Chondrocyte (in vitro differentiated cells): ENCODE measurements around the gene UHRF1. TPM values are rescaled to one million over a fixed set of nuclear protein-coding genes. Genes with fewer than 3 reads are reported as not detected.
A peak's percentile ranks its signal among the peaks of the same experiment; 100 is the strongest.

ENCODE experiments used
- DNase-seq: peaks from one replicate; pipeline ENCODE4 v3.0.0; 2021; ENCODE audit warnings: mixed read lengths, low spot score
- H3K27ac Mint-ChIP-seq: one replicate; pipeline ENCODE4 v1.8.0; 2021; ENCODE audit warnings: mild to moderate bottlenecking, moderate library complexity, mixed read lengths; ENCODE audit not compliant: unreplicated experiment
- H3K27me3 Mint-ChIP-seq: 2 replicates; pipeline ENCODE4 v1.8.0; 2021; ENCODE audit warnings: low read depth, mixed read lengths
- H3K36me3 Mint-ChIP-seq: 2 replicates; pipeline ENCODE4 v1.8.0; 2021; ENCODE audit warnings: low read depth, mixed read lengths
- H3K4me1 Mint-ChIP-seq: 2 replicates; pipeline ENCODE4 v1.8.0; 2021; ENCODE audit warnings: low read depth, mild to moderate bottlenecking, mixed read lengths
- H3K4me3 Mint-ChIP-seq: one replicate; pipeline ENCODE4 v1.8.0; 2021; ENCODE audit warnings: mild to moderate bottlenecking, moderate library complexity, mixed read lengths; ENCODE audit not compliant: unreplicated experiment
- H3K9me3 Mint-ChIP-seq: 2 replicates; pipeline ENCODE4 v1.8.0; 2021; ENCODE audit warnings: low read depth, mixed read lengths
- CTCF ChIP-seq: fragments of 200-600 bp; sonication (generic); IDR thresholded peaks from 2 replicates; pipeline ENCODE4 v1.5.0; 2021; ENCODE audit warnings: antibody characterized with exemption, mild to moderate bottlenecking, moderate library complexity
- total RNA-seq: library from RNA; stranded (reverse); gene quantifications from 3 replicates; pipeline ENCODE4 v1.2.1, GENCODE V29; 2021

UHRF1 gene
- total RNA-seq, 1 donor from 2014 or later = 17.4 TPM

GRCh38 chr19:4979211-4979807 is 70.0 kb downstream of the UHRF1 start:
- H3K36me3 Mint-ChIP-seq = peaks cover 2% of the 10 kb centered on the region

GRCh38 chr19:4980067-4980466 is 70.8 kb downstream of the UHRF1 start:
- peak overlapping the region; percentile 77 for H3K27ac Mint-ChIP-seq
- no peak overlapping the region for H3K4me3 Mint-ChIP-seq
- H3K9me3 Mint-ChIP-seq = no peaks in the 10 kb centered on the region
- no peak for DNase-seq
- peaks cover 48% of the 10 kb centered on the region for H3K4me1 Mint-ChIP-seq
- TF ChIP-seq CTCF = no peak
- H3K36me3 Mint-ChIP-seq = no peaks in the 10 kb centered on the region
- H3K27me3 Mint-ChIP-seq = no peaks in the 10 kb centered on the region

More at GRCh38 chr19:4979211-4979807, 70.0 kb downstream of the UHRF1 start:
- Mint-ChIP-seq H3K4me1 (peaks cover 54% of the 10 kb centered on the region), H3K9me3 (no peaks in the 10 kb centered on the region), H3K4me3 (no peak overlapping the region), H3K27me3 (no peaks in the 10 kb centered on the region), H3K27ac (peak overlapping the region; percentile 91)
- no peak for DNase-seq
- no peak for TF ChIP-seq CTCF

- Mint-ChIP-seq H3K9me3 (no peaks in the 10 kb centered on the region), H3K36me3 (no peaks in the 10 kb centered on the region), H3K4me1 (peaks cover 52% of the 10 kb centered on the region), H3K27me3 (no peaks in the 10 kb centered on the region), H3K27ac (peak overlapping the region; percentile 51), H3K4me3 (no peak overlapping the region)
- DNase-seq = no peak
- no peak for TF ChIP-seq CTCF
Measured at GRCh38 chr19:4980838-4981680, 71.8 kb downstream of the UHRF1 start.

GRCh38 chr19:4981681-4981958 is 72.3 kb downstream of the UHRF1 start:
- no peak for TF ChIP-seq CTCF
- H3K36me3 Mint-ChIP-seq = no peaks in the 10 kb centered on the region
- no peak overlapping the region for H3K27ac Mint-ChIP-seq
- no peaks in the 10 kb centered on the region for H3K27me3 Mint-ChIP-seq
- no peak for DNase-seq
- H3K9me3 Mint-ChIP-seq = no peaks in the 10 kb centered on the region
- H3K4me1 Mint-ChIP-seq = peaks cover 49% of the 10 kb centered on the region
- H3K4me3 Mint-ChIP-seq = no peak overlapping the region

- Mint-ChIP-seq H3K4me1 (peaks cover 47% of the 10 kb centered on the region), H3K4me3 (no peak overlapping the region), H3K36me3 (no peaks in the 10 kb centered on the region), H3K27me3 (no peaks in the 10 kb centered on the region), H3K9me3 (no peaks in the 10 kb centered on the region), H3K27ac (no peak overlapping the region)
- no peak for DNase-seq
- no peak for TF ChIP-seq CTCF
Measured at GRCh38 chr19:4983346-4984105, 74.2 kb downstream of the UHRF1 start.
